SH-SY5Y (cell line): ENCODE results near the gene NR4A3.

Source experiments
- GATA2 ChIP-seq: IDR thresholded peaks from 2 replicates; pipeline ENCODE4 v1.6.1; 2011; ENCODE audit warnings: mild to moderate bottlenecking, low read depth, low read length
- GATA3 ChIP-seq: IDR thresholded peaks from 2 replicates; pipeline ENCODE4 v1.6.1; 2011; ENCODE audit warnings: low read depth, mild to moderate bottlenecking, low read length, moderate library complexity

GRCh38 chr9:99860266-99860665 lies 38.6 kb downstream of the NR4A3 start:
- TF ChIP-seq GATA3 (no peak), GATA2 (no peak)
